ENCODE data around the gene ARFGEF2. TPM values are rescaled to one million over a fixed set of nuclear protein-coding genes. Genes with fewer than 3 reads are reported as not detected.

Gene ARFGEF2
- total and polyA plus RNA-seq, 10 of the 15 experiments (the other 5 are each of a cell fraction or from before 2014, with no cell fraction given) = 5.2 to 24.1 (median 17.7) TPM

DNA sequence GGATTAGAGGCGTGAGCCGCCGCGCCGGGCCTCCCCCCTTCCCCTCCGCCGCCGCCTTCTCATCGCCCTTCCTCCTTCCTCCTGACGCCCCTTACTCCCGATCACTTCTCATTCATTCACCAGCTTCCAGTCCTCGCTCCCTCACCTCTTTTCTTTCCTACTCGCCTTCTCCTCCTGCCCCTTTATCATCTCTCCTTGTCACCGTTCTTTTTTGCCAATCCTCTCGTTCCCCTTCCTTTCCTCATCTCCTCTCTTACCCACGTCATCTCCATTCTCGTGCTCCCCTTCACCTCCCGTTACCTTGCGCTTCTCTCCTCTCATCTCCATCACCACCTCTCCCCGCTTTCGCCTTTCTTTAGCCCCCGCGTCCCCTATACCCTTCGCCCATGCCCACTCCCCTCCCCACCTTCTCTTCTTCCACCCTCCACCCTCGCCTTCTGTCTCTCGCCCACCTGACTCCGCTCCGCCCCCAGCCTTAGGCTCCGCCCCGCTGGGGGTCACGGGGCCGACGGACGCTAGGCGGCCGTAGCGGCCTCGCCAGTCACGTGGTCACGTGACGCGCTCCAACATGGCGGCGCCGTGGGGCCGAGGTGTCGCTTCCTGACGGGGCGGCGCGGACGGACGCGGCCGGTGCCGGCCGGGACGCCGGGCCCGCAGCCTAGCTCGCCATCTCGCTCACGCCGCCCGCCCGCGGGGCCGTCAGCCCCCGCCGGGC lies at the start of gene ARFGEF2 (continued):
- TF ChIP-seq SREBF2 (IDR thresholded peaks at IDR 0.05; ENCODE audit: low read length) = no peak
- peak; percentile 92 for TF ChIP-seq GATAD2B (conservative IDR thresholded peaks at IDR 0.05; ENCODE audit: low read depth)
- TF ChIP-seq HDAC6 (IDR thresholded peaks at IDR 0.05; ENCODE audit: unreplicated experiment) = no peak
- no peak for TF ChIP-seq MYB (IDR thresholded peaks at IDR 0.05; ENCODE audit: borderline replicate concordance, low read depth, low read length)
- TF ChIP-seq SMAD5 (IDR thresholded peaks at IDR 0.05; ENCODE audit: low read depth) = peak; percentile 56; the same call in 1 of the 2 replicates
- TF ChIP-seq JUND (IDR thresholded peaks at IDR 0.05; ENCODE audit: low read depth, low read length) = no peak
- no peak for TF ChIP-seq SMC3 (IDR thresholded peaks at IDR 0.05; ENCODE audit: borderline replicate concordance, low read length)
- TF ChIP-seq POLR2AphosphoS2 (IDR thresholded peaks at IDR 0.05; ENCODE audit: low read depth, low read length) = peak; percentile 84
- TF ChIP-seq ASH2L (IDR thresholded peaks at IDR 0.05; ENCODE audit: borderline replicate concordance, low read depth) = no peak
- no peak for TF ChIP-seq RAD21 (IDR thresholded peaks at IDR 0.05; ENCODE audit: insufficient read depth, low read depth, low read length)
- no peak for TF ChIP-seq NFIC (IDR thresholded peaks at IDR 0.05; ENCODE audit: low read depth, low read length)
- no peak for TF ChIP-seq KAT2A (conservative IDR thresholded peaks at IDR 0.05; ENCODE audit: control insufficient read depth, low read depth, low read length)

DNA sequence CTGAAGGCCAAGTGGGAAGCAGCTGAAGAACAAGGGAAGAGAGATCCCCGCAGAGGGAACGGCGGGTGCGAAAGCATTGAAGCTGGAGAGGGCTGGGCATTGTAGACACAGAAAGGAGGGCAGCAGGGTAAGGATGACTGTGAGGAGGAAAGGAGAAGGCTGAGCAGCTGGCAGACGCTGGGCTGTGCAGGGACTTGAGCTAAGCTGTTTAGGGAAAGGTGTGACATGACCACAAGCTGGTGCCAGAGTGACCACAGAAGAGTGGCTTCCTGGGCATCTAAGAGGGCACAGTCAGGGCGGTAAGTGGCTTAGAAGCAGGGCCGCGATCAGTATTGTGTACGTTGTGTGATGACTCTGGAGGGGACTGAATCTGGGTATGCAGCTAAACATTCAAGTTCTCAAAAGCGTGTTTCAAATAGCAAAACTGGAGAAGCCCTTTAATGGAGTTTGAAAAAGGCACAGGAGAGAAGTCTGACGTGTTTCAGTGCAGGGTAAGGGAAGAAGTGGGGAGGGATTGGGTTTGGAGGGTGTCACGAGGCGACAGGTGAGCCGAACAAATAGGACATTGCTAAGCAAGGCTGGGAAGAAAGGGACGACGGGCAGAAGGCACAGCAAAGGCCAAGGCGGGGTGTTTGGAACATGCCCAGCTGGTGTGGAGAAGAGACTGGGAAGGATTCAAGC lies 46.1 kb upstream of the ARFGEF2 start:
- SMC1A ChIA-PET (ENCODE audit: uncharacterized antibody, unreplicated experiment) = interaction anchor here (0.6 to 3.0 kb wide), 5 partner anchors 11 to 57 kb away, joined by 3 to 8 read pairs (median 4); no protein-coding TSS in a partner anchor
- 81% methylated on average over 17 of the region's 17 CpGs for WGBS (ENCODE audit: insufficient coverage, insufficient replicate concordance, low lambda C conversion rate, missing lambda C conversion rate)
- intact Hi-C loops (cut with micrococcal nuclease; ENCODE audit: unreplicated experiment) = no loop called here
- TF ChIP-seq MXI1 (IDR thresholded peaks at IDR 0.05; ENCODE audit: low read depth, low read length) (no peak), KDM1A (IDR thresholded peaks at IDR 0.05; ENCODE audit: borderline replicate concordance) (no peak), ZNF217 (IDR thresholded peaks at IDR 0.05) (no peak), POLR2A (IDR thresholded peaks at IDR 0.05; ENCODE audit: low read depth, low read length) (no peak), NR2F1 (conservative IDR thresholded peaks at IDR 0.05) (no peak), NR2C2 (IDR thresholded peaks at IDR 0.05; ENCODE audit: borderline replicate concordance, control insufficient read depth, insufficient read length, low read depth) (no peak), TCF7 (IDR thresholded peaks at IDR 0.05; ENCODE audit: borderline replicate concordance) (no peak), TAF1 (IDR thresholded peaks at IDR 0.05; ENCODE audit: borderline replicate concordance, low read depth, low read length) (no peak), SREBF2 (IDR thresholded peaks at IDR 0.05; ENCODE audit: low read length) (no peak), BCL11A (IDR thresholded peaks at IDR 0.05; ENCODE audit: low read depth, low read length) (no peak)
- TF ChIP-seq, protein P1, sequence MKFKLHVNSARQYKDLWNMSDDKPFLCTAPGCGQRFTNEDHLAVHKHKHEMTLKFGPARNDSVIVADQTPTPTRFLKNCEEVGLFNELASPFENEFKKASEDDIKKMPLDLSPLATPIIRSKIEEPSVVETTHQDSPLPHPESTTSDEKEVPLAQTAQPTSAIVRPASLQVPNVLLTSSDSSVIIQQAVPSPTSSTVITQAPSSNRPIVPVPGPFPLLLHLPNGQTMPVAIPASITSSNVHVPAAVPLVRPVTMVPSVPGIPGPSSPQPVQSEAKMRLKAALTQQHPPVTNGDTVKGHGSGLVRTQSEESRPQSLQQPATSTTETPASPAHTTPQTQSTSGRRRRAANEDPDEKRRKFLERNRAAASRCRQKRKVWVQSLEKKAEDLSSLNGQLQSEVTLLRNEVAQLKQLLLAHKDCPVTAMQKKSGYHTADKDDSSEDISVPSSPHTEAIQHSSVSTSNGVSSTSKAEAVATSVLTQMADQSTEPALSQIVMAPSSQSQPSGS (IDR thresholded peaks at IDR 0.05; ENCODE audit: low read length) = no peak

More for the DNA sequence above, 46.1 kb upstream of the ARFGEF2 start:
- in situ Hi-C loops (cut with MboI) = no loop called here
- no peak for DNase-seq (ENCODE audit: low read depth, low spot score)
- Histone ChIP-seq H3K27ac (ENCODE audit: control insufficient read depth, insufficient read depth) (no peak overlapping the region), H3K4me3 (no peak overlapping the region), H3K36me3 (ENCODE audit: control insufficient read depth in 2 of 2, insufficient read depth in 2 of 2, low read length in 1 of 2) (no peaks in the 10 kb centered on the region), H3K9ac (ENCODE audit: control insufficient read depth, insufficient read depth, low read length) (no peak overlapping the region), H3K4me1 (ENCODE audit: control insufficient read depth, insufficient read depth, low read length) (peaks cover 5% of the 10 kb centered on the region), H3K4me2 (ENCODE audit: control insufficient read depth, insufficient read depth) (no peak overlapping the region), H3K9me3 (replicated peaks; ENCODE audit: control insufficient read depth, insufficient read depth, low read length) (no peaks in the 10 kb centered on the region), H4K20me1 (ENCODE audit: control insufficient read depth, insufficient read depth) (no peaks in the 10 kb centered on the region), H3K79me2 (ENCODE audit: control insufficient read depth, insufficient read depth, low read length) (no peaks in the 10 kb centered on the region), H2AFZ (ENCODE audit: control insufficient read depth, low read depth, low read length) (no peak overlapping the region), H3K27me3 (replicated peaks in 1 of 2; ENCODE audit: control insufficient read depth in 2 of 2, insufficient read depth in 2 of 2, low read length in 1 of 2) (no peaks in the 10 kb centered on the region)
- peak; percentile 34 for ATAC-seq
- BruUV-seq (replicated peaks) = no TSS peak
- FAIRE-seq = no peak
- POLR2A ChIA-PET = interaction anchor here (0.6 to 1.9 kb wide), 5 partner anchors 9 to 344 kb away, joined by 3 to 4 read pairs (median 4); partner anchors contain the start of gene DDX27
- CTCF ChIA-PET = interaction anchor here (1.1 to 2.0 kb wide), 5 partner anchors 8 to 218 kb away, joined by 3 to 7 read pairs (median 4); no protein-coding TSS in a partner anchor
- RAD21 ChIA-PET (ENCODE audit: unreplicated experiment) = interaction anchor here (0.8 to 1.0 kb wide), 2 partner anchors 14 to 26 kb away, joined by 3 read pairs; no protein-coding TSS in a partner anchor
